ENCODE results near the gene MORC4. TPM values are rescaled to one million over a fixed set of nuclear protein-coding genes. Genes with fewer than 3 reads are reported as not detected.

MORC4 gene
- total RNA-seq, 4 donors from 2014 or later = 9.8 to 11.1 (median 10.2) TPM

GRCh38 chrX:106917830-106918500 lies 82.0 kb downstream of the MORC4 start:
- no peaks in the 10 kb centered on the region for H3K9me3 ChIP-seq
- intact Hi-C loops (cut with DNase I) = no loop called here
- no peak for DNase-seq (ENCODE audit: extremely low spot score)
- WGBS = 50% methylated on average over 5 of the region's 6 CpGs
- no peaks in the 10 kb centered on the region for H3K27me3 ChIP-seq
- TF ChIP-seq, protein P1, sequence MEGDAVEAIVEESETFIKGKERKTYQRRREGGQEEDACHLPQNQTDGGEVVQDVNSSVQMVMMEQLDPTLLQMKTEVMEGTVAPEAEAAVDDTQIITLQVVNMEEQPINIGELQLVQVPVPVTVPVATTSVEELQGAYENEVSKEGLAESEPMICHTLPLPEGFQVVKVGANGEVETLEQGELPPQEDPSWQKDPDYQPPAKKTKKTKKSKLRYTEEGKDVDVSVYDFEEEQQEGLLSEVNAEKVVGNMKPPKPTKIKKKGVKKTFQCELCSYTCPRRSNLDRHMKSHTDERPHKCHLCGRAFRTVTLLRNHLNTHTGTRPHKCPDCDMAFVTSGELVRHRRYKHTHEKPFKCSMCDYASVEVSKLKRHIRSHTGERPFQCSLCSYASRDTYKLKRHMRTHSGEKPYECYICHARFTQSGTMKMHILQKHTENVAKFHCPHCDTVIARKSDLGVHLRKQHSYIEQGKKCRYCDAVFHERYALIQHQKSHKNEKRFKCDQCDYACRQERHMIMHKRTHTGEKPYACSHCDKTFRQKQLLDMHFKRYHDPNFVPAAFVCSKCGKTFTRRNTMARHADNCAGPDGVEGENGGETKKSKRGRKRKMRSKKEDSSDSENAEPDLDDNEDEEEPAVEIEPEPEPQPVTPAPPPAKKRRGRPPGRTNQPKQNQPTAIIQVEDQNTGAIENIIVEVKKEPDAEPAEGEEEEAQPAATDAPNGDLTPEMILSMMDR (IDR thresholded peaks at IDR 0.05) = no peak
- TF ChIP-seq POLR2A (IDR thresholded peaks at IDR 0.05; ENCODE audit: low read depth) (no peak), POLR2AphosphoS5 (IDR thresholded peaks at IDR 0.05) (no peak), EP300 (IDR thresholded peaks at IDR 0.05) (no peak)
- H3K4me3 ChIP-seq = no peak overlapping the region
- no peaks in the 10 kb centered on the region for H3K4me1 ChIP-seq
- H3K36me3 ChIP-seq = no peaks in the 10 kb centered on the region
- no peak overlapping the region for H3K27ac ChIP-seq (replicated peaks in 1 of 4)

- TF ChIP-seq EP300 (IDR thresholded peaks at IDR 0.05) (no peak), POLR2A (IDR thresholded peaks at IDR 0.05; ENCODE audit: low read depth) (no peak), POLR2AphosphoS5 (IDR thresholded peaks at IDR 0.05) (no peak)
- TF ChIP-seq, protein P1 (IDR thresholded peaks at IDR 0.05) = no peak
- H3K27me3 ChIP-seq = no peaks in the 10 kb centered on the region
- no peaks in the 10 kb centered on the region for H3K9me3 ChIP-seq
- H3K27ac ChIP-seq (replicated peaks in 1 of 4) = no peak overlapping the region
- intact Hi-C loops (cut with DNase I) = no loop called here
- DNase-seq (ENCODE audit: extremely low spot score) = no peak
- H3K4me1 ChIP-seq = no peaks in the 10 kb centered on the region
- H3K36me3 ChIP-seq = no peaks in the 10 kb centered on the region
- WGBS = 69% methylated on average over 2 of the region's 2 CpGs
- H3K4me3 ChIP-seq = no peak overlapping the region
Observed at GRCh38 chrX:106912864-106913263, 87.1 kb downstream of the MORC4 start.

GRCh38 chrX:106906361-106906760 lies 93.7 kb downstream of the MORC4 start:
- Histone ChIP-seq H3K4me1 (peaks cover 0 to 15% (median 4%) of the 10 kb centered on the region in 4 donors), H3K4me3 (no peak overlapping the region), H3K36me3 (no peaks in the 10 kb centered on the region), H3K9me3 (no peaks in the 10 kb centered on the region), H3K27me3 (no peaks in the 10 kb centered on the region), H3K27ac (replicated peaks in 1 of 4) (no peak overlapping the region)
- no peak for DNase-seq (ENCODE audit: extremely low spot score)
- WGBS = 66% methylated on average over 6 of the region's 6 CpGs
- intact Hi-C loops (cut with DNase I) = no loop called here
- TF ChIP-seq, protein P1 (IDR thresholded peaks at IDR 0.05) = no peak
- no peak for TF ChIP-seq POLR2AphosphoS5 (IDR thresholded peaks at IDR 0.05)

DNA sequence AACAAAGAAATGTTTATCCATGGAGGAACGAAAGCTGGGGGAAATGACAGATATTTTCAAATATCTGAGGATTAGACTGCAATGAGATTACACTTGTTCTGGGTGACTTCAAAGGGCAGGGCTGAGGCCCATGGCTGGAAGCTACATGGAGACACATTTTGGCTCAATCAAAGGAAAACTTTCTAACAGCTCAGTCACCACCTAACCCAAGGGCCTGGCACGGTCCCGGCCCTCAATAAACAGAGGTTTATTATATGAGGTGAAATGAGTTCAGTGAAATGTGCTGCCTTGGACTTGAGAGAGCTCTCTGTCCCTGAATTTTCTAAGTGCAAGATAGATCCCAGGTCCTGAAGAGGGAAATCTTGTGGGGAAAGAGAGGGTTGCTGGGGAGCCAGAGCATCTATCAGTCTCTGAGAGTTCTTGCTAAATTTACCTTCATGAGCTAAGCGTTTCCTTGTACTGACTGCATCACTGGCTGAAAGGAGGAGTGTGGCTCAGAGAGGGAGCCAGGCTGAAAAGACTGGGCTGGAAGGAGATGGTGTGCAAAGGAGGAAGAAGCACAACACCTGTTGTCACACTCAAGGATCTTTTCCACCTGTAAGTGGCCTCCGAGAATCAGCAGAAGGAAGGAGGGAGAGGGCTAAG lies 94.8 kb downstream of the MORC4 start:
- Histone ChIP-seq H3K27ac (replicated peaks in 1 of 4) (no peak overlapping the region), H3K36me3 (no peaks in the 10 kb centered on the region), H3K27me3 (no peaks in the 10 kb centered on the region), H3K4me1 (peaks cover 0 to 15% (median 4%) of the 10 kb centered on the region in 4 donors), H3K9me3 (no peaks in the 10 kb centered on the region), H3K4me3 (no peak overlapping the region)
- intact Hi-C loops (cut with DNase I) = no loop called here
- no peak for DNase-seq (ENCODE audit: extremely low spot score)
- TF ChIP-seq, protein P1 (IDR thresholded peaks at IDR 0.05) = no peak
- TF ChIP-seq POLR2AphosphoS5 (IDR thresholded peaks at IDR 0.05) (no peak), POLR2A (IDR thresholded peaks at IDR 0.05; ENCODE audit: low read depth) (no peak), EP300 (IDR thresholded peaks at IDR 0.05) (no peak)
- 56% methylated on average over 5 of the region's 5 CpGs for WGBS
